Measurements from ENCODE around the gene ARCN1. TPM values are rescaled to one million over a fixed set of nuclear protein-coding genes. Genes with fewer than 3 reads are reported as not detected.

The ARCN1 gene
- polyA plus RNA-seq, 1 donor from 2014 or later, result 67.2 TPM

GRCh38 chr11:118621784-118622375 is 49.7 kb downstream of the ARCN1 start:
- Histone ChIP-seq H3K27me3 (ENCODE audit: insufficient read depth, low read depth, low read length) (no peaks in the 10 kb centered on the region), H3K4me3 (ENCODE audit: low read length) (peak overlapping the region; percentile 83), H3K9me2 (ENCODE audit: insufficient read depth, low read length) (no peaks in the 10 kb centered on the region), H3F3A (ENCODE audit: insufficient read depth, low read length, poor library complexity, severe bottlenecking) (no peaks in the 10 kb centered on the region), H4K20me1 (ENCODE audit: insufficient read depth) (no peaks in the 10 kb centered on the region), H2AFZ (ENCODE audit: low read depth, low read length) (peak overlapping the region; percentile 71), H3K9ac (ENCODE audit: low read length) (peak overlapping the region; percentile 89), H3K27ac (ENCODE audit: low read length) (peak overlapping the region; percentile 85), H3K36me3 (ENCODE audit: insufficient read depth, low read length) (no peaks in the 10 kb centered on the region), H3K4me2 (ENCODE audit: low read length) (peak overlapping the region; percentile 98), H3K79me2 (replicated peaks; ENCODE audit: insufficient read depth, low read length) (peaks cover 33% of the 10 kb centered on the region), H3K9me3 (ENCODE audit: low read length) (no peaks in the 10 kb centered on the region)
- no peak for TF ChIP-seq MXI1 (conservative IDR thresholded peaks at IDR 0.05; ENCODE audit: poor library complexity, severe bottlenecking)
- peak; percentile 39 for TF ChIP-seq REST (IDR thresholded peaks at IDR 0.05; ENCODE audit: borderline replicate concordance)
- peak; percentile 4 for TF ChIP-seq POLR2AphosphoS5 (IDR thresholded peaks at IDR 0.05)

- Histone ChIP-seq H3K79me2 (replicated peaks; ENCODE audit: insufficient read depth, low read length) (peaks cover 33% of the 10 kb centered on the region), H3K9me2 (ENCODE audit: insufficient read depth, low read length) (no peaks in the 10 kb centered on the region), H3K9ac (ENCODE audit: low read length) (peak overlapping the region; percentile 89), H3K27me3 (ENCODE audit: insufficient read depth, low read depth, low read length) (no peaks in the 10 kb centered on the region), H4K20me1 (ENCODE audit: insufficient read depth) (no peaks in the 10 kb centered on the region), H3K36me3 (ENCODE audit: insufficient read depth, low read length) (no peaks in the 10 kb centered on the region), H3K27ac (ENCODE audit: low read length) (peak overlapping the region; percentile 85), H3F3A (ENCODE audit: insufficient read depth, low read length, poor library complexity, severe bottlenecking) (no peaks in the 10 kb centered on the region), H3K4me2 (ENCODE audit: low read length) (peak overlapping the region; percentile 98), H3K9me3 (ENCODE audit: low read length) (no peaks in the 10 kb centered on the region), H3K4me3 (ENCODE audit: low read length) (peak overlapping the region; percentile 83), H2AFZ (ENCODE audit: low read depth, low read length) (no peak overlapping the region)
- TF ChIP-seq TAF1 (IDR thresholded peaks at IDR 0.05; ENCODE audit: low read depth) (no peak), POLR2AphosphoS5 (IDR thresholded peaks at IDR 0.05) (peak; percentile 1), RAD21 (conservative IDR thresholded peaks at IDR 0.05) (no peak), SMC3 (conservative IDR thresholded peaks at IDR 0.05; ENCODE audit: poor library complexity) (no peak), CTCF (IDR thresholded peaks at IDR 0.05; ENCODE audit: poor library complexity, severe bottlenecking) (no peak), EZH2 (IDR thresholded peaks at IDR 0.05; ENCODE audit: borderline replicate concordance, insufficient read depth, low read length, poor library complexity, severe bottlenecking) (no peak), MXI1 (conservative IDR thresholded peaks at IDR 0.05; ENCODE audit: poor library complexity, severe bottlenecking) (no peak), EP300 (conservative IDR thresholded peaks at IDR 0.05; ENCODE audit: poor library complexity, severe bottlenecking) (no peak), REST (IDR thresholded peaks at IDR 0.05; ENCODE audit: borderline replicate concordance) (peak; percentile 11)
These were observed 50.4 kb downstream of the ARCN1 start for GRCh38 chr11:118622376-118623268.
